HL-60/S4 (cell line): Measurements from ENCODE around the gene CRIP1.

Experiments used
- in situ Hi-C: fragments of 300-500 bp; cut with MboI; formaldehyde crosslinking; loops from 2 replicates; pipeline ENCODE4 v1.14.3; 2022; ENCODE audit warnings: low sequenced_read_pairs

CRIP1 gene

DNA sequence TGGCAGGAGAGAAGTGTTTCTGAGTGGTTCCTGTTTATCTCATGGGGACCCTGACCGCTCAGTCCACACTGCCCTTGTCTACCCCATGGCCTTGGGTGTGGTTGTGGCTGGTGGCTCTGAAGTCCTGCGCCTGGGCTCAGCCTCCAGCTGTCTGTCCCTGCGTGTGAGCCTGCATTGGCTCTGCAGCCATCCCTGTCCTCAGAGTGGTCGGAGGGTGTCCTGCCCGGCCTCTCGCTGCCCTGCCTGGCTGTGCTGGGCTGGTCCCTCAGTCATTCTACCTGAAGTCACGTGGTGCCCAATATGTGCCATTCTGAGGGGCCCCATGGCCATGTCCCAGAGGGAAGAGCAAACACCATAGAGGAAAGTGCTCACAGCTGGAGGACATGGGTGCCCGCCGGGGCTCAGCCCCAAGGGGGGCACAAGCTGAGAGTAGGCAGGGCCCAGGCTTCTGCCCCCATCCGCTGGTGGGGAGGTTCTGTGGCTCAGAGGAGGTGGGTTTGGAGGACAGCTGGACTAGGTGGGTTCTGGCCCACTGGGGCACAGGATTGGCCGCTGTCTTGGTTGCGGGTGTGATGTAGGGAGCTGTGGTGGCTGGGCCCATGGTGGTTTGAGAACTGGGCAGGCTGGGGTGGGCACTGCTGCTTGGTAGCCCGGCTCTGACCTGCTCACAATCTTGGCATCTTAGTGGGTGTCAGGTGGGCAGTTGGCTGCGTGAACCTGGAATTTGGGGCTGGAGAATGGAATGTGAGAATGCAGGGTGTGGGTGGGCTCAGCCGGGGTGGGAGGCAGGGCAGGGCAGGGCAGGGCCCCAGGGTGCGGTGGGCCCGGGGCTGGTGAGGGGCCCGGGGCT is 16.0 kb downstream of the CRIP1 start:
- in situ Hi-C loops: no loop called here

DNA sequence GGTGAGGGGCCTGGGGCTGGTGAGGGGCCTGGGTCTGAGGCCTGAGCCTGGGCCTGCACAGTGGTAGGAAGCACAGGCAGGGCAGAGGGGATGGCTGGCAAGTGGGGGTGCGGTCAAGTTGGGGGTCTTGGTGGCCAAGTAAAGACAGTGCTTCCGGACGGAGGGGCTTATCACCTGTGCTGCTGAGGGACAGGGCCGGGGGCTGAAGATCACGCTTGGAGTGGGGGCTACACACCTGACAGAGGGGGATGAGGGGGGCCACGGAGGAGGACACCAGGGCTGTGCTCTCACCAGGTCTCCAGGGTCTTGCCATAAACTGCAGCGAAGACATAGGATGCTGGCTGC is 16.6 kb downstream of the CRIP1 start:
- in situ Hi-C loops: no loop called here

GRCh38 chr14:105503935-105504692 is 17.4 kb downstream of the CRIP1 start:
- in situ Hi-C loops: no loop called here

GRCh38 chr14:105505101-105505500 is 18.4 kb downstream of the CRIP1 start:
- in situ Hi-C loops: no loop called here

- in situ Hi-C loops: no loop called here
Observed at GRCh38 chr14:105507247-105507646, 20.6 kb downstream of the CRIP1 start.

GRCh38 chr14:105508069-105508468 is 21.4 kb downstream of the CRIP1 start:
- in situ Hi-C loops: no loop called here

DNA sequence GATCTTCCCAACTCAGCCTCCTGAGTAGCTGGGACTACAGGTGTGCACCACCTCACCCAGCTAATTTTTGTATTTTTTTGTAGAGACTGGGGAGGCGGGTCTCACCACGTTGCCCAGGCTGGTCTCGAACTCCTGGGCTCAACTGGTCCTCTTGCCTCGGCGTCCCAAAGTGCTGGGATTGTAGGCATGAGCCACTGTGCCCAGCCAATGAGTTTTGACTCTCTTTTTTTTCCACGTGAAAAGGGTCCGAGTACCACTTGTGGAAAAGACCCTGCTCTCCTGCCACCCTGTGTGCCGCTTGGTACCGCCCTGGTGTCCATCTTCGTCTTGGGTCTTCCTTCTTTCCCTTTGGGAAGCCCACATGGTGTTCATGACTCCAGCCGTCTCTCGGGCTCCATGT is 21.9 kb downstream of the CRIP1 start:
- in situ Hi-C loops: no loop called here

DNA sequence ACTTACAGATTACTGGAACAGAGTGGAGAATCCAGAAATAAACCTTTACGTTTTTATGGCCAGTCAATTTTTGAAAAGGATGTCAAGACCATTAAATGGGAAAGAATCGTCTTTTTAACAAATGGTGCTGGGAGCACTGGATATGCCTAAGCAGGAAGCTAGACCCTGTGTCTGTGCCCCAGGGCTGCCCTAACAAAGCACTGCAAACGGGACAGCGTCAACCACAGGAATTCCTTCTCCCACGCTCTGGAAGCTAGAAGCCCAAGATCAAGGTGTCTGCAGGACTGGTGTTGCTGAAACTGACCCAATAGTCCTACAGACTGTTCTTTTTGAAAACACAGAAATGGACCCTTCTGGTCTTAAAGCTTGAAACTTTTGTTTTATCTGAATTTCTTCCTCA is 30.4 kb downstream of the CRIP1 start:
- in situ Hi-C loops: no loop called here

DNA sequence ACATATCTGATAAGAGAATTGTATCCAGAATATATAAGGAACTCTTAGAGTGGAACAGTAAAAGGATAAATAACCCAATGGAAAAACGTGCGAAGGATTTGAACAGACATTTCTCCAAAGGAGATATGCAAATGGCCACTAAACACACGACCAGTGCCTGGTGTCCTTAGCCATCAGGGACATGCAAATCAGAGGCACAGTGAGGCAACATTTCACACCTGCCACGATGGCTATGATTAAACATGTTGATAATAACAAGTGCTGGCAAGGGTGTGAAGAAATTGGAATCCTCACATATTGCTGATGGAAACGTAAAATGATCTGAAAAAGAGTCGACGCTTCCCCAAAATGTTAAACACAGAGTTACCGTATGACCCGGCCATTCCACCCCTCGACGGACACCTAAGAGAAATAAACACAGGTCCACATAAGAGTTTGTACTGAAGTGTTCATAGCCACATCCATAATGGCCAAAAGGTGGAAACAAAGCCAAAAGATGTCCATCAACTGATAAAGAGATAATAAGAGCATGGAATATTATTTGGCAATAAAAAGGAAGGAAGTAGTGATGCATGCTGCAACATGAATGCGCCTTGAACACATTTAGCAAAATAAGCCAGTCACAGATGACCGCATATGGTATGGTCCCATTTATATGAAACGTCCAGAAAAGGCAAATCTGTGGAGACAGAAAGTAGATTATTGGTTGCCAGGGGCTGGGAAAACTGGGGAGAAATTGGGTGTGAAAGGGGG is 33.4 kb downstream of the CRIP1 start:
- in situ Hi-C loops: no loop called here

GRCh38 chr14:105525326-105525725 is 38.6 kb downstream of the CRIP1 start:
- in situ Hi-C loops: no loop called here

DNA sequence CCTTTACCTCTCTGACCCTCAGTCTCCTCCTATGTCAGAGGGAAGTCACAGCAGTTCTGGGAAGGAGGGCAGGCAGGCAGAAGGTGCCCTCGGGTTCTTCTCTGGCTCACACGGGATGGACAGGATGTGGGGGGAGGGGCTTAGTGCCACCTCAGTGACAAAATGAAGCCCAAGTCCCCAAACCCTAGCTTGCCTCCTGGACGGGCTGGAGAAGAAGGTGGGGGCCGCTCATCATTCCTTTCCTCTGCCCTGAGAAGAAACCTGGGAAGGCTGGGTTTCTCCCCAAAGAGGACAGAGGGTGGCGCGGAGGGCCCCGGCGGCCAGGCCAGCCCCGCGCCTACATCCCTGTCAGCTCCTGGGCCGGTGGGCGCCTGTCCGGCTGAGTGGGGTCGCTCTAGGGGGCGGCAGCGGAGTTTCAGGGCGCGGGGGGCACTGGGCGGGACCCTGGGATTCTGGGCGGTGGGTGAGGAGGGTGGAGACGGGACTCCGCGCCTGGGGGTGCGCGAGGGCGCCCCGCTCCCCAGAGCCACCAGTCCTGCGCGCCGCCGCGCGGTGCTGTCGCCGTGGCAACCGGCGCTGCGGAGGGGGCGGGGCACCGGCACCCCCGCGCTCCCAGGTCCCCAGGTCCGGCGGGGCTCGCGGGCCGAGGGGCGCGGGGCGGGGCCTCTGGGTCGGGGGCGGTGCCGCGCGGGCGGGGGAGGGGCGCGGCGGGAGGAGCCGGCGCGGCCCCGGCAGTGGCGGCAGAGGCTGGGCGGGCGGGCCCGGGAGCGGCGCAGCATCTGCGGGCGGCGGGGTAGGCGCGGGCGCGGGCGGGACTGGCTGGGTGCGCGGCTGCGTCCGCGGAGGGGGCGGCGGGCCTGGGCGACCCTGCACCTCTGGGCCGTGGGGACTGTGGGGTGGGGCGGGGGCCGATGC is 39.4 kb downstream of the CRIP1 start, which contains the start of gene TMEM121:
TMEM121 (plus strand) TSS at position 723 of the 915 bp plus-strand sequence. CDS start 2,252 bp downstream, outside the sequence.
- in situ Hi-C loops: no loop called here

DNA sequence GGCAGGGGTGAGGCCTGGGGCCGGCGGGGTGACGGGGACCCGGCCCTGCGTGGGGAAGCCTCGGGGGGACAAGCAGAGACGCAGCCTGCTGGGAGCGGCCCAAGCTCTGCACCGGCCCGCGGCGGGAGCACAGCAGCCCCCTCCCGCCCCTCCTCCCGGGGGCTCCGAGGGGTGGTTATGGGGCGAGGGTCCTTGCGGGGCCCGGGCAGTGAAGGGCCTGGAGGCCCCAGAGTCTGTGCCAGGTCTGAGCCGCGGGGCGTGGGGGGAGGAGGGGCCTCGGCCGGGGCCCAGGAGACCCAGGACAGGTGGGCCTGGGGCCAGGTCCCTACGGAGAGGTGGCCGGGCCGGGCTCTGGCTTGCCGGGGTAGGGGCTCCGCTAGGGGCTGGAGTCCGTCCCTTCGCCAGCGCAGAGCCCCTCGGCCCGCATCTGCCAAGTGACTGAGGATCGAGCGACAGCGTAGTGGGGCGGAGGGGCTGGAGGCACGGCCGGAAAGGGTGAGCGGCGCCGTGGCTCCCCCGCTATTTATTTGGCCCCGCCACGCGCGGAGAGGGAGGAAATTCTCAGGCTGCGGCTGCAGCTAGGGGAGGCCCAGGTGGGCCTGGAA is 40.2 kb downstream of the CRIP1 start:
- in situ Hi-C loops: no loop called here

- in situ Hi-C loops: no loop called here
Observed at GRCh38 chr14:105527381-105527825, 40.7 kb downstream of the CRIP1 start.

GRCh38 chr14:105527826-105528585 is 41.3 kb downstream of the CRIP1 start:
- in situ Hi-C loops: no loop called here

DNA sequence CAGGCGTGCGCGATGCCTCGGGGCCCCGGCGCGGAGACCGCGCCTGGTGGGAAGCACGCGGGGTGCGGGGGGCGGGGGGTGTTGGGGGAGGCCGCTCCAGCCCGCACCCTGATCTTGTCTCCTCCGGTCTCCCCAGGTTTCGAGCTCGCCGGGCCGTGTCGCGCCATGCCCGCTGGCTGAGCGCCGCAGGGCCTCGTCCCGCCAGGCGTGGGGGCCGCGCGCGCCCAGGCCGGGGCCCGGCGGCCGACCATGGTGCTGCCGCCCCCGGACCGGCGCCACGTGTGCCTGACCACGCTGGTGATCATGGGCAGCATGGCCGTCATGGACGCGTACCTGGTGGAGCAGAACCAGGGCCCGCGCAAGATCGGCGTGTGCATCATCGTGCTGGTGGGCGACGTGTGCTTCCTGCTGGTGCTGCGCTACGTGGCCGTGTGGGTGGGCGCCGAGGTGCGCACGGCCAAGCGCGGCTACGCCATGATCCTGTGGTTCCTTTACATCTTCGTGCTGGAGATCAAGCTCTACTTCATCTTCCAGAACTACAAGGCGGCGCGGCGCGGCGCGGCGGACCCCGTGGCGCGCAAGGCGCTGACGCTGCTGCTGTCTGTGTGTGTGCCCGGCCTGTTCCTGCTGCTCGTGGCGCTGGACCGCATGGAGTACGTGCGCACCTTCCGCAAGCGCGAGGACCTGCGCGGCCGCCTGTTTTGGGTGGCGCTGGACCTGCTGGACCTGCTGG is 42.1 kb downstream of the CRIP1 start:
- in situ Hi-C loops: no loop called here

DNA sequence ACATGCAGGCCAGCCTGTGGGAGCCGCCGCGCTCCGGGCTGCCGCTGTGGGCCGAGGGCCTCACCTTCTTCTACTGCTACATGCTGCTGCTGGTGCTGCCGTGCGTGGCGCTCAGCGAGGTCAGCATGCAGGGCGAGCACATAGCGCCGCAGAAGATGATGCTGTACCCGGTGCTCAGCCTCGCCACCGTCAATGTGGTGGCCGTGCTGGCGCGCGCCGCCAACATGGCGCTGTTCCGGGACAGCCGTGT is 42.6 kb downstream of the CRIP1 start:
- in situ Hi-C loops: no loop called here

DNA sequence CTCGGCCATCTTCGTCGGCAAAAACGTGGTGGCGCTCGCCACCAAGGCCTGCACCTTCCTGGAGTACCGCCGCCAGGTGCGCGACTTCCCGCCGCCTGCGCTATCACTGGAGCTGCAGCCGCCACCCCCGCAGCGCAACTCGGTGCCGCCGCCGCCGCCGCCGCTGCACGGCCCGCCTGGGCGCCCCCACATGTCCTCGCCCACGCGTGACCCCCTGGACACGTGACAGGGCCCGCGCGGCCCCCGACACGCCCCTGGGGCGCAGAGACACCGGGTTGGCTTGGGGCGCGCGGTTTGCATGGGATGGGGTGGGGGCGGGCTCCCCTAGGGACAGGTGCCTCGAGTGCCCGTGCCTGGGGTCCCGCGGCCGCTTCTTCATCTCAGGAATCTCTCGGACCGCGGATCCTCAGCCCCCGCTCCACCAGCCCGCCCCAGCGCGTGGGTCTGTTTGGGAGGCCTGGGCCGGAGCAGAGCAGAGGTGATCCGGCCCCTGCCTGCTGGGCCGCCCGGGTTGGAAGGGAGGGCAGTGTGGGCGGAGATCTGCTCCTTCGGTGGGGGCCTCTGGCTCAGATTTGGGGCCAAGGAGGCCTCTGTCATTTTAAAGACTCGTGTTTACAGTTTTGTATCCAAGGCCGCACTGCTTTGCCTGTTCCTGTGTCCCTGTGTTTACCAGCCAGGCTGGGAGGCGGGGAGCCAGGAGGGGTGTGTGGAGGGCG is 43.0 kb downstream of the CRIP1 start:
- in situ Hi-C loops: no loop called here
